GM21447 (cell line): ENCODE results near the gene KCNK16.

Experiments
- ATAC-seq: cut with Tn5 transposase; IDR thresholded peaks from one replicate; pipeline ENCODE4 v1.9.1; 2021; ENCODE audit not compliant: unreplicated experiment

Gene KCNK16

DNA sequence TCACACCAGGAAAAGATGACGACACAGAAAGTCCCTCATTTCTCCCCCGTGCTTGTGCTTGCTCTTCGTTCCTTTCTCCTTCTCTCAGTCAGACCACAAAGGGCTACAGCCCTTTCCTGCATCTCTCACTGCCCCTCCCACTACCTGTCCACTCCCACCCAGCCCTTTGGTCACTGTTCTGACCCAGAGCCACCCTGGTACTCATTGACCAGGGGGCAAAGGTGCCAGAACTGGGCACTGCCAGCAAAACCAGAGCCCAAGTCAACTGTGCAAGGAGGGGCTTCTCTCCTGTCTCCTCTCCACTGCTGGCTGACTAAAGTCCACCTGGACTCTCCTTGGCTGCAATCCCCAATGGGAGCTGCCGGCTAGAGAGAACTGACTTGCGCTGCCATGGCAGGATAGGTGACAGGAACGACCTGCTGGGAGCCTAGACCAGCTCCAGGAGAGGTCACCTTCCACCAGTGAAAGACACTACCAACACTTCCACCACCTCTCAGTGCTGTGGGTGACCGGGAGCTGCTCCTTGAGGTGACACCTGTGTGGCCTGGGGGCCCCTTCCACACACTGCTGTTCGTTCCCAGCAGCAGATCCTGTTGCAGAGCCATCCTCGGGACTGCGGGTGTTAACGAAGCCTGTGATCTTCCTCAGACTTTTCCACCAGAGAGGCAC lies 41.1 kb downstream of the KCNK16 start:
- no peak for ATAC-seq

- ATAC-seq, result no peak
Observed at GRCh38 chr6:39280247-39280731, 42.2 kb downstream of the KCNK16 start.

DNA sequence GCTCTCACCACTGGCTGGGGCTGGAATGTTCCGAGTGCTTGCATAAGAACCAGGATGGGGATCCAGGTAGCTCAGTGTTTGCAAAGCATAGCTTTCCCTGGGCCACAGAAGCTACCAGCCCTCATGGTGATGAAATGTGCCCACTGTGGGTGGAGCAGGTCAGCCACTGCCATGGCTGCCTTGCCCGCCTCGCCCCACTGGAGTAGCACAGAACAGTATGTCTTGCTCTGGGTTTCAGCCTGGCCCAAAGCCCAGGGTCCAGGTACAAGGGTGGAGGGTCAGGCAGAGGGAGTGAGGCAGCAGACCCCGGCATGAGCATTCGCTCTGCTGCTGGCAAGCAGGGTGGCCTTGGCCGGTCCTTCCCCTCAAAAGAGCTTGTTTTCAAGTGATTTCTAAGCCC lies 43.0 kb downstream of the KCNK16 start:
- no peak for ATAC-seq

- ATAC-seq, result no peak
Observed at GRCh38 chr6:39276379-39276995, 46.0 kb downstream of the KCNK16 start.

GRCh38 chr6:39274903-39275302 lies 47.6 kb downstream of the KCNK16 start:
- no peak for ATAC-seq

- no peak for ATAC-seq
Observed at GRCh38 chr6:39274471-39274870, 48.0 kb downstream of the KCNK16 start.

- ATAC-seq, result no peak
Observed at GRCh38 chr6:39273406-39273821, 49.1 kb downstream of the KCNK16 start.

DNA sequence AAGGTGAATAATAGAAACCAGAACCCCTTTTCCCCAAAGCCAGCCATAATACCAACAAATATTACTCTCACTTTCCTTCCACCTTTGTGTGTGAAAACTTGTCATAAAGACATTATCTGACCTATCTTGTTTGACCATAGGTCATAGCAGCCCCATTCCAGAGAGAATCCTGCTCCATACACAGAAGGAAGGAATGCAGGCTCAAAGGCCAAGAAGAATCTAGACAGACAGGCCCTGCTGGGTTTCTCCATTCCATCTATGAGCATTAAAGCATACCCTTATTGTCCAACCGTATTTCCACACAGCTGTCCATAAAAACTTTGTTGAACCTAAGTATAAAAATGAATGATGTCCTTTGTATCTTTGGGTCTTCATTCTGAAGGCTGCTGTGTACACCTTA lies 52.5 kb downstream of the KCNK16 start:
- ATAC-seq, result no peak

GRCh38 chr6:39268721-39269120 lies 53.8 kb downstream of the KCNK16 start:
- no peak for ATAC-seq

GRCh38 chr6:39268171-39268570 lies 54.3 kb downstream of the KCNK16 start:
- no peak for ATAC-seq

DNA sequence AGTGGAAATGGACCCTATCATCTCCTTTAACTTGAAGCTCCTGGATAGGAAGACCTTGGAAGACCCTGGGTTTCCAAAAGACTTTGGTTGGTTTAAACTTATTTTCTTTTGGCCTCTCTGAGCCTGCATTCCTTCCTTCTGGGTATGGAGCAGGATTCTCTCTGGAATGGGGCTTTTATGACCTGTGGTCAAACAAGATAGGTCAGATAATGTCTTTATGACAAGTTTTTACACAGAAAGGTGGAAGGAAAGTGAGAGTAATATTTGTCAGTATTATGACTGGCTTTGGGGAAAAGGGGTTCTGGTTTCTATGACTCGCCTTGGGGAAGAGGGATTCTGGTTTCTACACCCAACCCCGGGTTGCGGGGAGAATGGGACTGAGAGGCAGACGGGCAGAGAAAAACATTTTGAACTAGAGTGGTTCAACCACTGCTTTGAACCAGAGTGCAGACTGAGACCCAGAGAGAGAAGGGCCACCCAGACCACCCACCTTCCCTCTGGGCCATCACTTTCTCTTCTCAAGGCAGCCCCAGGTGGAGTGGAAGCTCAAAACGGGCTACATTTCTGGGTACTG lies 55.6 kb downstream of the KCNK16 start:
- no peak for ATAC-seq

DNA sequence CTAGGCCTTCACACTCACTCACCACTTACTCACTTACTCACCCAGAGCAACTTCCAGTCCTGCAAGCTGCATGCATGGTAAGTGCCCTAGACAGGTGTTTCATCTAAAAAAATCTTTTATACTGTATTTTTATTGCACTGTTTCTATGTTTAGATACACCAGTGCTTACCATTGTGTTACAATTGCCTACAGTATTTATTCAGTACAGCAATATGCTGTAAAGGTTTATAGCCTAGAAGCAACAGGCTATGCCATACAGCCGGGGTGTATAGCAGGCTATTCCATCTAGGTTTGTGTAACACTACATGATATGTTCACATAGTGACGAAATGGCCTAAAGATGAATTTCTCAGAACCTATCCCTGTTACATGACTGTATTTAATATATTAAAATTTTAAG lies 56.1 kb downstream of the KCNK16 start:
- no peak for ATAC-seq
